Stimulated activated CD8-positive, alpha-beta memory T cell treated with anti-CD3 and anti-CD28 coated beads, Interleukin-12 subunit alpha, Interleukin-12 subunit beta, amount 100 ng/mL, for 24 hours (primary cell): ENCODE measurements around the gene TLCD3A.
"Not testable (repeated sequence)": the region's sequence is repeated elsewhere in the genome, so short reads cannot be mapped to it uniquely, and the experiment has no call there.

Experiments used
- DNase-seq: peaks from one replicate; pipeline ENCODE4 v3.0.0-alpha.2; 2020; ENCODE audit errors: extremely low read depth

Gene TLCD3A

DNA sequence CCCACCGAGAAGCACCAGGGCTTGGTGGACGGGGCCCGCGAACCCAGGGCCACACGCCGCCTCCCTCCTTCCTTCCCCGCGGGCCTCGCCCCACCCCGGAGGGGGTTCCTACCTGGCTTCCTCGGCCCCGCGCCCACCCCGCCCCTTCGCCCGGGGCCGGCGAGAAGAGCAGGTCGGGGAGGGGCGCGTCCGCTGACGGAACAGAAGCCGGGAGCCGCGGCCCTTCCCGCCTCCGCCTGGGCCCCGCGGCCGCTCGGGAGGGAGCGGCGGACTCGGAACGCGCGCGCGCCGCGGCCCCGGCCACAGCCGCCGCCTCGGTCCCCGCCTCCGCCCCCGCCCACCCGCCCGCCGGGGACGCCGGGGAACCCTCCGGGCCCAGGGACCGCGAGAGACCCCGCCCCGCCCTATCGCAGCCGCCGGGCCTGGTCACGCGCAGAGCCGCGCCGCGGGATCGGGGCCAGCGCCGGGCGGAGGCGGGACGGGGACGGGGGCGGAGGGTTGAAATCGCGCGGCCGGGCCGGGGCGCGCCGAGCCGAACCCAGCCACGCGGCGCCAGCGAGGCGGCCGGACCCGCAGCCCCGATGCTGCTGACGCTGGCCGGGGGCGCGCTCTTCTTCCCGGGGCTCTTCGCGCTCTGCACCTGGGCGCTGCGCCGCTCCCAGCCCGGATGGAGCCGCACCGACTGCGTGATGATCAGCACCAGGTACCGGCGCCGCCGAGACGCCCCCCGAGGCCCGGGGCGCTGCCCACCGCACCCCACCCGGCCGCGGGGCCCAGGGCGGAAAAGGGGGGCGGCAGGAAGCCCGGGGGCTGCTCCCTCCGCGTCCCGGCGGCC is at the start of gene TLCD3A:
TSS of gene TLCD3A (plus strand) at position 530 of the 835 bp plus-strand sequence. CDS start at position 582, 52 bp downstream.
- no peak for DNase-seq

DNA sequence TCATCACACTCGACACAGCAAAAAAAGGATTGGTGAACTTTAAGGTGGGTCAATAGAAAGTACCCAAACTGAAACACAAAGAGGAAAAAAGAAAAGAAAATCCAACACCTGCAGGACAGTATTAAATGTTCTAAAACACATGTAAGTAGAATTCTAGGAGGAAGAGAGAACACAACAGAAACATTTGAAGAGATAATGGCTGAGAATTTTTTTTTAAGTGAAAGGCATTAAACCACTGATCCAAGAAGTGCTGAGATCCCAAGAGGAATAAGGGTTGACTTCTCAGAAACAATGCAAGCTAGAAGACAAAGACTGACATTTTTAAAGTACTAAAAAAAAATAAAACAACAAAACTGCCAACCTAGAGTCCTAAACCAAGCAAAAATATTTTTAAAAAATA is 49.4 kb upstream of the TLCD3A start:
- DNase-seq = no peak

DNA sequence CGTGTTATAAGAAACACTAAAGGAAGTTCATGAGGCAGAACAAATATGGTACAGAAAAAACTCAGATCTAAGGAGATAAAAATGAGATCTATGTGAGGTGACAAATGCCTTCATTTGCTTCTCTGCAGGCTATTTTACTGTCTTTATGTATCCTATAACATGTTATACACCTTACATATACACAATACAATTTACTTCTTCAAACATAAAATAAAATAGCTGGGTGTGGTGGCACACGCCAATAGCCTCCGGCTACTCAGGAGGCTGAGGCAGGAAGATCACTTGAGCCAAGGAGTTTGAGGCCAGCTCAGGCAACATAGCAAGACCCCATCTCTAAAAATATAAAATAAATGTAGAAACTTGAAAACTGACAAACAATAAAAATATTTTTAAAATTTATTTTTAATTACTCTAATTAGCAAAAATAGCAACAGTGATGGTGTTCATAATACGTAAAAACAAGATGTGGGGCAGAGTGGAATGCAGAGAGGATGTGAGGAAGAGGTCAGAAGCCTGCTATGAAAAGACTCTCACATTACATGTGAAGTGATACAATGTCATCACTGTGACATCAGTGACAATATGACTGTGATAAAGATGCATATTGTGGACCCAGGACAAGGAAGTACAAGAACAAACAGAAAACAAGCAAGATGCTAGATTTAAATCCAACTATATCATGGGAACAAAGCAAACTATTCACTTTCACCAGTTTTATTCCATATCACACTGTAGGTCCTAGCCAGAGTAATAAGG is 48.7 kb upstream of the TLCD3A start:
- DNase-seq = no peak

DNA sequence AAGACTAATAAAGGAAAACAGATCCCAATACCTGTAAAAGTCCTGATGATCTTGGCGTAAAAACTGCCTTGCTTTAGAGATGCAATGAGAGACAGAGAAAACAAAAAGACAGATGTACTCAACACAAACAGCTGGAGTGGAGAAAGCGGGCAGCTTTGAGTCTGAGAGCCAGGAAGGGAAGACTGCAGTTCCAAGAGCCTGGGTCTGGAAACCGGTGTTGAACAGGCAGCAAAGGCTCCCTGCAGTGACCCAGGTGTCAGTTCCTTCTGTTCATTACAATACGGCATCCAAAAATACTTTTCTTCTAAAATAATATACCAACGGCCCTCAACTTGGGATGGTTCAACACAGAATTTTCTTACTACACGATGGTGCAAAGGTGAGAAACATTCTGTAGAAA is 47.4 kb upstream of the TLCD3A start:
- DNase-seq = no peak

DNA sequence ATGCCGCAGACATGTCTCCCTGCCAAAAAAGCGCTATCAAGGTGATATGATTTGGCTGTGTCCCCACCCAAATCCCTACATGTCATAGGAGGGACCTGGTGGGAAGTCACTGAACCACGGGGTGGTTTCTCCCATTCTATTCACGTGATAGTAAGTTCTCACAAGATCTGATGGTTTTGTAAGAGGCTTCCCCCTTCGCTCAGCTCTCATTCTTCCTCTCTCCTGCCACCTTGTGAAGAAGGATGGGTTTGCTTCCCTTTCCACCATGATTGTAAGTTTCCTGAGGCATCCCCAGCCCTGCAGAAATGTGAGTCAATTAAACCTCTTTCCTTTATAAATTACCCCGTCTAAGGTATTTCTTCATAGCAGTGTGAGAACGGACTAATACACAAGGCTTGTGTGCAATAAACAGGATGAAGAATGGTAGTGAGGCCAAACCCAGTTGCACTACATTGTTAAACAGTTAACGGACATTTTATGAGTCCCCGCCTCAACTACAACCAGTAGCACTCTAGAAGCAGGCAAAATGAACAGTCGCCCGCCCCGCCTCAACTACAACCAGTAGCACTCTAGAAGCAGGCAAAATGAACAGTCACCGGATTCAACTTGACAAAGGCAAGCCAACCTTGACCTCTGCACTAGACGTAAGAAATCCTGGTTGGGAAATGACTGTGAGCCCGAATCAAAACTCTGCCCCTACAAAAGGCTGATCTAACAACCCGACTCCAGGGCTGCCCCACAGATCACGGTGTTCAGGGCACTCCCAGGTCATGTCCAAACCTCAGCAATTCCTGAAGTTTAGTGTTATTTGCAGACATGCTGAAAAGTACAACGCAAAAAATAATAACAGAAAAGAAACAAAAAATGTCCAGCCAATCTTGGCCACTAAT is 44.1 kb upstream of the TLCD3A start:
- no peak for DNase-seq

DNA sequence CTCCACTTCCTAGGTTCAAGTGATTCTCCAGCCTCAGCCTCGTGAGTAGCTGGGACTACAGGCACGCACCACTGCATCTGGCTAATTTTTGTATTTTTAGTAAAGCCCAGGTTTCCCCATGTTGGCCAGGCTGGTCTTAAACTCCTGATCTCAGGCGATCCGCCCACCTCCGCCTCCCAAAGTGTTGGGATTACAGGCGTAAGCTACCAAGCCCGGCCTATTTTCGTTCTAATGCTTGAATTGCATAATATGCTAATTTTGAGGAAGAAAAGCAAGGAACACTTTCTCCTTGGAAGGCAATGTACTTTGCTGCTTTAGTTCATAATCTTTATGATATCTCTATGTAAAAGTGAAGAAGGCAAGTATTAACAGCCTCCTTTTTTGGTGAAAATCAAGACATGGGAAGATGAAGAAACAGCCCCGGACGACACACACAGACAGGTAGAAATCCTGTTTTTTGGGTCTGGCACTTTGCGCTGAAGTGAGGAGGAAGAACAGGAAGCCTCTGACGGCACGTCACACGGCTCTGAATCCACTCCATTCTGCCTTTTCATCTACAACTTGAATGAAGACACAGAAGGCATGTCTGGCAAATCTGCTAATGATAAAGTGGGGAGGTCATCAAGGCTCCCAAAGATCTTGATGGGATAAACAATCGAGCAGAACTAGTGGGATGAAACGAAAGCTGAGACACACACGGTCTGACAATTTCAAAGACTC is 42.7 kb upstream of the TLCD3A start:
- no peak for DNase-seq

DNA sequence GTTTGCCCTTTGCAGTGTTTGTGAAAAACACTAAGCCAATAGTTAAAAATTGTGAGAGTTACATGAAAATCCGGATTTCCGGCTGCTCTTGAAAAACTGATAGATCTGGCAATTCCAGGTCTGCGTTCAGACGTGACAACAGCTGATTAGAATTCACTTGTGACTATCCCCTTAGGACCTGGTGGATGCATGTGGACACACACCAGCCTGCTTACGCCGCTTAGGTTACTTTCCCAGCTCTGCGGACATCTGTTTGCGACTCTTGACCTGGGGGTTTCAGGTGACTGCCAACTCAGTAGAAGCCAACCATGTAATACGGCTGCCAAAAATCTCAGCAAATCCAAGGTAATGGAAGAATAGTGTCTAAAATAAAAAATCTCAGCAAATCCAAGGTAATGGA is 42.0 kb upstream of the TLCD3A start:
- no peak for DNase-seq

DNA sequence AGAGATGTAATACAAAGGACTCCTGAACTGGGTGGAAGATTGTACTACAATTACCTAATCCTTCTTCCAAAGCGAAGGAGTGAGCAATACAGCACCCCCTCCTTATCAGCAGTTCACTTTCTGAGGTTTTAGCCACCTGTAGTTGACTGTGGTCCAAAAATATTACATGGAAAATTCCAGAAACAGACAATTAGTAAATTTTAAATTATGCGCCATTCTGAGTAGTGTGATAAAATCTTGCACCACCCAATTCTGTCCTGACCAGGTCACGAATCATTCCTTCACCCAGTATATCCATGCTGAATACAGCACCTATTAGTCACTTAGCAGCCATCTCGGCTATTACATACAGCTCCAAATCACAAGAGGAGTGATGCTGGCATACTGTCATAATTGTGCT is 41.0 kb upstream of the TLCD3A start:
- DNase-seq = no peak

DNA sequence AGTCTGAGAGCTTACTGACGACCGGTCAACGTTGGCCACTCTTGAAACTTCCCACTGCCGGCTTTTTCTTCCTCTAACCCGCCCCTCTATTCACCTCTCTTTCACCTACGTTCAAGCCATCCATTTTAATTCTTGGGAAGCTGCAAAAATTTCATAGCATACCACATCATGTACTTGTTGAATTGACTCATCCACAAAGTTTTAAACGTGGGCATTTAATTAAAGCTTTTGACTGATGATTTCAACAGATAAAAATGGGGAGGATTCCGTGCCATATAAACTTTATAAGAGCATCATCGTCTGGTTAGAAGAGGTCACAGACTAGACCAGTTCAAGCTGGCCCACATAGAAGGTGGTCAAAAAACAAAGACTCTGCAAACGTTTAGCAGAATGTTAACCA is 40.3 kb upstream of the TLCD3A start:
- no peak for DNase-seq

DNA sequence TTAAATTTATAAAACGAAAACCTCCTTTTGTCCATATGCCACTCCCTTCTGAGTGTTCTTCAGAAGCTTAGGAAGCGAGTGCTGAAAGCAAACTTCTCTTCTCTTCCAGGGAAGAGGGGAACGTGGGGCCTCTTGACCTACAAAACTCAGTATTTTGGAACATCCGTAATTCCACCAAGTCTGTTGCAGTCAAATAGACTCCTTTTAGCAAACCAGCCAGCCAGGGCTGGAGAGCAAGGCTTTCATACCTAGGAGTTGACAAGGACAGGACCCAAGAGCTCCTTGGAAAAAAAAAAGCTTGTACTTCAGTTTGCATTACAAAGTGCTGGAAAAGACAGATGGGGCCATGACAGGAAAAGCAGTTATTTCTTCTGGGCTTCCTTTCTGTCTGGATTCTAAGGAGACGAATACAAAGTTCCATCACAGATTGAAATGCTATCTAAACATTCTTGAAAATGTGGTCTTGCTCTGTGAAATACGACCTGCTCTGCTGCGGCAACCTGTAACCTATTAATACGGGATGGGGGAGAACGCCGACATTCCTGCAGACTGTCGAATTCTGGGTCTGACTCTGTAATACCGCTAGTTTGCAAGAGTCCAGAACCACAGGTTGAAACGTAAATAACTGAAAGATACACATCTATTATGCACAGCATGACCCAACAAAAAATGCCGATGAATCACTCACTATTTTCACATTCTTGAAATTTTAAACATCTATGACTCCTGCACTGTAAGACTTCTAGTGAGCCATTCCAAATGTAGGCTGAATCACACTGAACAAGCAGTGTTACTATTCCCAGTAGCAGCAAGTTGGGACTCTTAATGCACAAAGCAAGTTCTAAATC is 38.4 kb upstream of the TLCD3A start:
- DNase-seq = no peak

DNA sequence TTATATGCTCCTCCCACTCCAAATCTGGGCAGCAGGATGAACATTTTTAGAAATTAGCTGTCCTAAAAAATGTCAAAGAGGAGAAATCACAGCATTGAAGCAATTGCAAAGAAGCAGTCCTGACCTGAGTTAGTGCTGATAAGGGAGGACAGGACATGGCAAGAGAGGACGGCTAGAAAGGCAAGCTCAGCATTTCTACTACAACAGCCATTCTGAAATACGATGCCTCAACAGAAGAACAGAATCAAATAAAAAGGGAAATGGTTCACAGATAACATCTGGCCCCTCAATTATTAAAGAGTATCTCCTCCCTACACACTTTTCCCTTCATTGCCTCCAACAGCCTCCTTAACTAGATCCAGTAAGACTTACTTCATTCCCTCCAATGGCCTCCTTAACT is 36.0 kb upstream of the TLCD3A start:
- DNase-seq = no peak

DNA sequence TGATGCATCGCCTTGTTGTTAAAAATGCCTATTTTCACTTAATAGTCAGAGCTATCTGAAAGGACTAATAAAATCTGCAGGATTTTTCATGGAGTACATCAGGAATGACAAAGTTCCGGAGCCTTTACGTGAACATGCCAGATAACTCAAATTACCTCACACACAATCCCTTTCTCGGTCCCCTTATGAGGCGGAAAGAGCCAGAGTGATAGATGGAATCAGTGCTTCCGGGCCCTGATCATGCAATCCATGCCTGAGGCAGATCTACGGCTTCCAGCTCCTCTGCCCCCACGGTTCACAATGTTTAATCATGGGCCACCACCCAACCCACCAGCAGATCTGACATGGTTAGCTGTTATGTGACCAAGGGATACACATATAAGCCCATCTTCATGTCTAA is 34.7 kb upstream of the TLCD3A start:
- no peak for DNase-seq

DNA sequence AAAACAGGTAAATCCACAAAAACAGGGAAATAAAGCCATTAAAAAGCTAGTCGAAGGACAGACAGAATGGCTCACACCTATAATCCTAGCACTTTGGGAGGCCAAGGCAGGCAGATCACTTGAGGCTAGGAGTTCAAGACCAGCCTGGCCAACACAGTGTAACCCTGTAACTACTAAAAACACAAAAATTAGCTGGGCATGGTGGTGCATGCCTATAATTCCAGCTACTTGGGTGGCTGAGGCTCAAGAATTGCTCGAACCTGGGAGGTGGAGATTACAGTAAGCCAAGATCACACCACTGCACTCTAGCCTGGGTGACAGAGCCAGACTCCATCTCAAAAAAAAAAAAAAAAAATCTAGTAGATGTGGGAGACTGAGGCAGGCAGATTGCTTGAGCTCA is 34.3 kb upstream of the TLCD3A start:
- DNase-seq = not testable (repeated sequence)

DNA sequence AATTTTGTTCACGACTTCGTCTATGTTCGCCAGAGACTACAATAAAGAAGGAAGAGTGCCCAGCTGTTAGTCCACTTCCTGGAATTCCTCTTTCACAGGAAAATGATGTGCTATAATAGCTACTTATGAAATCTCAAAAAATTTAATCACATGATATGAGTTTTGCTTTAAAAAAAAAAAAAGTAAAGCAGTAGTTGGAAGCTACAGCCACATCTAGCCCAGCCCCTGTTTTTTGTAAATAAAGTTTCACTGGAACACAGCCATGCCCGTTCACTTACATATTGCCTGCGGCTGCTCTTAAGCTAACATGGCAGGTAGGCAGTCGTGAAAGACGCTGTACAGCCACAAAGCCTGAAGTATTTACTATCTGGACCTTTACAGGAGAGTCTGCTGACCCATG is 33.1 kb upstream of the TLCD3A start:
- DNase-seq = no peak

DNA sequence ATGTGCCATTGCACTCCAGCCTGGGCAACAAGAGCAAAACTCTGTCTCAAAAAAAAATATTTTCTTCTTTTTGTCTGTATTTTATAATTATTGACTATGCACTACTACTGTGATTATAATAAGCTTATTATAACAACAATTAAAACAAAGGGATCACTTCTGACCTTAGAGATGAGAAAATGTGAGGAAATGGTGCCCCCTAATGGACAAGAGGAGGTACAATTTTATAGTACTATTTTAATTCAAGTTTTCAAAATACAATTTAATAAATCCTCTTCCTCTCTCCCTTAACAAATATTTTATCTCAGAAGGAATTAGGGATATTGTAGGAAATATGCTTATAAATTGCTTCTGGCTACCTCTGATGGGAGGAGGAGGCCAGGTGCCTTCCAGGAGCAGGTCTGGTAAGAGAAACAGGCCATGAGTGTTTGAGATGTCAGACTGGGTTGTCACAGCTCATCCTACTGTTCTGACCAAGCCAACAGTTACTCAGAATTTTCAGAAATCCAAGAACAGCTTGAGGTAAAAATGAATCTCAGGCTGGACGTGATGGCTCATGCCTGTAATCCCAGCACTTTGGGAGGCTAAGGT is 31.8 kb upstream of the TLCD3A start:
- no peak for DNase-seq

DNA sequence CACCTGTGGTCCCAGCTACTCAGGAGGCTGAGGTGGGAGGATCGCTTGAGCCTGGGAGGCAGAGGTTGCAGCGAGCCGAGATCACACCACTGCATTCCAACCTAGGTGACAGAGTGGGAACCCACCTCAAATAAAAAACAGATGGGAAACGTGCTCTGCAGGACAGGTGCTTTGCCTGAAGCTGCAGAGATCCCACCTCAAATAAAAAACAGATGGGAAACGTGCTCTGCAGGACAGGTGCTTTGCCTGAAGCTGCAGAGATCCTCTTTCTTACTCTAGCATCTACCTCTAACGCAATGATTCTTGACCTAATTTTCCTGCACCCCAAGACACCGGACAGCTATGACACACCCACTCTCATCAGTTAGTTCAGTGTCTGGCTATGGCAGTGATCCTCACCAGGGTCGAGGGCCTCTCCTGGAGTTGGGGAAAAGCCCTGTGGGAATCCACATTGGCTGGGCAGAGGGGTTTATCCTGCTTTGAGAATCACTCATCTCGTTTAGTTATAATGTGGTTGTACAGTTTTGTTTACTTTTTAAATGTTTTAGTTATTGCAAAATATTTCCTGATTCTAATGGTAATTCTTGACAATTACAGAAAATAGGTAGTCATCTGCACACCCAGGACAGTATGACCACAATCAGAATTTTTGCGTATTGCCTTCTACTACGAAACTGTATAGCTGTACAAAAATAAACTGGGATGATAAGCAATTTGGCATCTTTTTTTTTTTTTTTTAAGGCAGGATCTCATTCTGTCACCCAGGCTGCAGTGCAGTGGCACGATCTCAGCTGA is 29.1 kb upstream of the TLCD3A start:
- no peak for DNase-seq

DNA sequence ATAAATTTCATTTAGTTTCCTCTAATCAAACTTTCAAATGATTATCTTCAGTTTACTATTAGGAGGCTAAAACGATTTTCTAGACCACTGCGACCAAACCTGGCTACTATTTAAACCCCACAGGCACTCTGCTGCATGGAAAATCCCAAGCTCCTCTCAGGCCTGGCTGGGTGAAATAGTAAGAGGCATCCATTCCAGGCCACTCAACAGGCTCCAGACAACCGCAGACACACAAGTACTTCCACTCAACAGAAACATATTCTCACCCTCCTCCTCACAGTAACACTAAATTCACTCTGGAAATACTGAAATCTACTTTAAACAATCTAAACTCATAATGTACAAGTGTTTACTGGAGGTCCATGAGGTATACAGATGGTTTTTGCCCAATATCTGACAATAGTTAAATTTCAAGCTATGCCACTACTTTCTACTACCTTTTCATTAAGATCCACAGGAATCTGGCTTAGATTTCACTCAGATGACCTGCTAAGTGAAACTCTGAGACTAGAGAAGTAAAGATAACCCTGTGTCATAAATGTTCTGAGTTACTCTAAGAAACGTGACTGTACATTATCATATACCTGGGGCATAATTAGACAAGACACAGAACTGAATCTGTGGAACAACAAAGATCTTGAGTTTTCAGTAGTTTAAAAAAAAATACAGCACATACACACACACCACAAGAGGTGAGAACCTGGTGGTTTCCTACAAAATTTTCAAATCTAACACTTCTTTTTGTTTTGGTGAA is 28.1 kb upstream of the TLCD3A start:
- DNase-seq = no peak

DNA sequence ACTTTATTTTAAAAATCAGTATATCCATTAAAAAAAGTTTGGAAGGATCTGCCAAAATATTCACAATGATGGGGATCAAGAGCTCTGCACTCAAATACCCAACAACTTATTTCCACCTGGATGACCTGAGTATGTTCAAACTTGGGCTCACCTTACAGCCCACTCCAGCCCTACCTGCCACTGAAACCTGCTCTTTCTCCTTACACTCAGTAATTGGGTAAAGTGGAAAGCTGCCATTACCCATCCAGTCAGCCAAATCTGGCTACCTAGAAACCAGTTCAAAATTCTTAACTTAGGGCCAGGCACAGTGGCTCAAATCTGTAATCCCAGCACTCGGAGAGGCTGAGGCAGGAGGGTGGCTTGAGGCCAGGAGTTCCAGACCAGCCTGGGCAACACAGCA is 27.4 kb upstream of the TLCD3A start:
- DNase-seq = no peak

DNA sequence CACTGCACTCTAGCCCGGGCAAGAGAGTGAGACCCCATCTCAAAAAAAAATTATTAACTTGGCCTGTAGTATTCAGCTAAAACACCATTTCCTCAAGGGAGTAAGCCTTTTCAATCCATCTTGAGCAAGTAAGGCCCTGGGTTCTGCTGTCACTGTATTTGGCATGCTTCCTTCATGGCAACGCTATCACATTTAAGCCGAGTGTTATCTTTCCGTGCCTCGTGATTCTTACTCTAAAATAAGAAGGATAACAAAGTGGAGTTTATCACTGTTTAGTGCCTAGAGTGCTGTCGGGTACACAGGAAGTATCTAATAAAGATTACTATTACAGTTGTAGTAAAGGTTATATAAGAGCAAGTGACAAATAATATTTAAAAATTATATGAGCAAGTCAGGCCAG is 26.5 kb upstream of the TLCD3A start:
- no peak for DNase-seq
